Suprapubic skin (tissue), 4 donors: Measurements from ENCODE around the gene DRAP1.

ENCODE experiments used
- EP300 ChIP-seq: sonication (generic); formaldehyde crosslinking; IDR thresholded peaks from one replicate; pipeline ENCODE4 v1.6.1; 2017; ENCODE audit warnings: antibody characterized with exemption
- POLR2A ChIP-seq, 2 donors: fragments of 450-650 bp; IDR thresholded peaks; one replicate each; pipeline ENCODE4 v1.6.1; 2017; ENCODE audit warnings: antibody characterized with exemption in 2 of 2, mild to moderate bottlenecking in 2 of 2, moderate library complexity in 2 of 2
- POLR2AphosphoS5 ChIP-seq, 3 donors: sonication (generic); formaldehyde crosslinking; IDR thresholded peaks; one replicate each; pipeline ENCODE4 v1.6.1; 2017; ENCODE audit warnings: antibody characterized with exemption in 3 of 3
- TF ChIP-seq, protein P1 (sequence below), 2 donors: fragments of 200-600 bp in 1 of 2; fragments of 450-650 bp in 1 of 2; sonication (generic) in 1 of 2; IDR thresholded peaks; one replicate each; pipeline ENCODE4 v1.5.1; 2016 to 2019; ENCODE audit warnings: antibody characterized with exemption in 2 of 2, mild to moderate bottlenecking in 1 of 2, moderate library complexity in 1 of 2

DNA sequence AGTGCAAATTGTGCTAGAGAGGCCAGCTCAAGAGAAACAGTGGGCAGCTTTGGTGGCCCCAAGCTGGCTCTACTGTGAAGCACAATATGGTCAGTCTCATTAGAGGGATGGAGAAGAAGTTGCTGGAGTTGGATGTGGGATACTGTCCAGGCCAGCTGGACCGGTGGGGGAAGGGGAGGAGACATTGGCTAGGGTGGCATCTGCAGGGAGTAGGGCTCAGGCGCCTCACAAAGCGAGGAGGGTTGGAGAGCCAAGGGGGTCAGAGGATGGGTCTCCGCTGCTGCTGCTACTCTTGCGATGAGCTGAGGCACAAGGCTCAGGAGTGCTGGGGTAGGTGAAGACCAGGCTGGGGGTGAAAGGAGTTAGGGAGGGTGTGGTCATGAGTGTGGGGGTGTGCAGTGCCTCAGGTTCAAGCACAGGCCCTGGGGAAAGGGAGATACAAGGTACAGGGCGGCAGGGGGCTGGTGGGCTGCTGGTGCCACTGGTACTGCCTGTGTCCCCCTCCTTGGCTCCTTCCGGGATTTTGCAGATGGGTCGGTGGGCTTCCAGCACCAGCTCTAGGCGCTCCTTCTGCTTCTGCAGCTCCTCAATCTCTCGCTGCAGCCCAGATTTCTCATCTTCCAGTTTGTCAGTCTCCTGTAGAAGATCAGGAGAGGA, 26.4 kb upstream of the DRAP1 start:
- TF ChIP-seq POLR2AphosphoS5 (IDR thresholded peaks at IDR 0.05) (no peak), POLR2A (IDR thresholded peaks at IDR 0.05) (no peak), EP300 (no peak)
- TF ChIP-seq, protein P1, sequence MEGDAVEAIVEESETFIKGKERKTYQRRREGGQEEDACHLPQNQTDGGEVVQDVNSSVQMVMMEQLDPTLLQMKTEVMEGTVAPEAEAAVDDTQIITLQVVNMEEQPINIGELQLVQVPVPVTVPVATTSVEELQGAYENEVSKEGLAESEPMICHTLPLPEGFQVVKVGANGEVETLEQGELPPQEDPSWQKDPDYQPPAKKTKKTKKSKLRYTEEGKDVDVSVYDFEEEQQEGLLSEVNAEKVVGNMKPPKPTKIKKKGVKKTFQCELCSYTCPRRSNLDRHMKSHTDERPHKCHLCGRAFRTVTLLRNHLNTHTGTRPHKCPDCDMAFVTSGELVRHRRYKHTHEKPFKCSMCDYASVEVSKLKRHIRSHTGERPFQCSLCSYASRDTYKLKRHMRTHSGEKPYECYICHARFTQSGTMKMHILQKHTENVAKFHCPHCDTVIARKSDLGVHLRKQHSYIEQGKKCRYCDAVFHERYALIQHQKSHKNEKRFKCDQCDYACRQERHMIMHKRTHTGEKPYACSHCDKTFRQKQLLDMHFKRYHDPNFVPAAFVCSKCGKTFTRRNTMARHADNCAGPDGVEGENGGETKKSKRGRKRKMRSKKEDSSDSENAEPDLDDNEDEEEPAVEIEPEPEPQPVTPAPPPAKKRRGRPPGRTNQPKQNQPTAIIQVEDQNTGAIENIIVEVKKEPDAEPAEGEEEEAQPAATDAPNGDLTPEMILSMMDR (IDR thresholded peaks at IDR 0.05) = no peak
